MG63 (cell line): Measurements from ENCODE around the gene NAPA. TPM values are rescaled to one million over a fixed set of nuclear protein-coding genes. Genes with fewer than 3 reads are reported as not detected.
A peak's percentile ranks its signal among the peaks of the same experiment; 100 is the strongest.
"Not testable (repeated sequence)": the region's sequence is repeated elsewhere in the genome, so short reads cannot be mapped to it uniquely, and the experiment has no call there.

Experiments used
- DNase-seq: peaks from one replicate; pipeline ENCODE4 v3.0.0-alpha.2; 2020
- H3K27me3 ChIP-seq: fragments of 250-450 bp; sonication (Bioruptor Pico); 2 replicates; pipeline ENCODE4 v1.5.1; 2020; ENCODE audit warnings: mild to moderate bottlenecking, moderate library complexity
- H3K36me3 ChIP-seq: fragments of 250-450 bp; sonication (Bioruptor Pico); 2 replicates; pipeline ENCODE4 v1.5.1; 2020; ENCODE audit warnings: mild to moderate bottlenecking, moderate library complexity
- H3K4me3 ChIP-seq: fragments of 250-450 bp; sonication (Bioruptor Pico); 2 replicates; pipeline ENCODE4 v1.5.1; 2020; ENCODE audit warnings: mild to moderate bottlenecking, moderate library complexity
- H3K9me3 ChIP-seq: fragments of 250-450 bp; sonication (Bioruptor Pico); 2 replicates; pipeline ENCODE4 v1.5.1; 2020; ENCODE audit warnings: mild to moderate bottlenecking, moderate library complexity
- total RNA-seq: library from RNA; depleted of rRNA; stranded (reverse); fragments of >200 nt; shearing (Covaris generic); gene quantifications from 2 replicates; pipeline ENCODE4 v1.2.3, GENCODE V29; 2014; ENCODE audit warnings: low replicate concordance

NAPA gene
- total RNA-seq, 1 experiment from 2014 or later: 141 TPM

- H3K36me3 ChIP-seq: peaks cover 84% of the 10 kb centered on the region
- H3K27me3 ChIP-seq: no peaks in the 10 kb centered on the region
- no peak overlapping the region for H3K4me3 ChIP-seq
- no peaks in the 10 kb centered on the region for H3K9me3 ChIP-seq
- no peak for DNase-seq
These were observed 20.1 kb downstream of the NAPA start for GRCh38 chr19:47494729-47495128.

- no peaks in the 10 kb centered on the region for H3K9me3 ChIP-seq
- no peak for DNase-seq
- H3K27me3 ChIP-seq: no peaks in the 10 kb centered on the region
- H3K4me3 ChIP-seq: no peak overlapping the region
- H3K36me3 ChIP-seq: peaks cover 84% of the 10 kb centered on the region
These were observed 20.7 kb downstream of the NAPA start for GRCh38 chr19:47494211-47494547.

GRCh38 chr19:47493378-47494210, 21.3 kb downstream of the NAPA start:
- DNase-seq: no peak

GRCh38 chr19:47492571-47493377, 22.1 kb downstream of the NAPA start:
- peaks cover 83% of the 10 kb centered on the region for H3K36me3 ChIP-seq
- no peak overlapping the region for H3K4me3 ChIP-seq
- H3K27me3 ChIP-seq: no peaks in the 10 kb centered on the region
- no peaks in the 10 kb centered on the region for H3K9me3 ChIP-seq
- no peak for DNase-seq

More at GRCh38 chr19:47493378-47494210, 21.3 kb downstream of the NAPA start:
- H3K9me3 ChIP-seq: no peaks in the 10 kb centered on the region
- peaks cover 82% of the 10 kb centered on the region for H3K36me3 ChIP-seq
- H3K4me3 ChIP-seq: no peak overlapping the region
- H3K27me3 ChIP-seq: no peaks in the 10 kb centered on the region

GRCh38 chr19:47492137-47492533, 22.7 kb downstream of the NAPA start:
- no peak overlapping the region for H3K4me3 ChIP-seq
- H3K36me3 ChIP-seq: peaks cover 76% of the 10 kb centered on the region
- H3K9me3 ChIP-seq: no peaks in the 10 kb centered on the region
- DNase-seq: no peak
- no peaks in the 10 kb centered on the region for H3K27me3 ChIP-seq

- Histone ChIP-seq H3K4me3 (no peak overlapping the region), H3K9me3 (no peaks in the 10 kb centered on the region), H3K27me3 (no peaks in the 10 kb centered on the region), H3K36me3 (peaks cover 70% of the 10 kb centered on the region)
- no peak for DNase-seq
These were observed 23.3 kb downstream of the NAPA start for GRCh38 chr19:47491358-47492136.

- Histone ChIP-seq H3K9me3 (no peaks in the 10 kb centered on the region), H3K4me3 (no peak overlapping the region), H3K27me3 (no peaks in the 10 kb centered on the region), H3K36me3 (peaks cover 66% of the 10 kb centered on the region)
- no peak for DNase-seq
These were observed 24.0 kb downstream of the NAPA start for GRCh38 chr19:47490847-47491246.

- Histone ChIP-seq H3K36me3 (peaks cover 68% of the 10 kb centered on the region), H3K9me3 (no peaks in the 10 kb centered on the region), H3K4me3 (no peak overlapping the region), H3K27me3 (no peaks in the 10 kb centered on the region)
- no peak for DNase-seq
These were observed 24.8 kb downstream of the NAPA start for GRCh38 chr19:47490031-47490430.

- Histone ChIP-seq H3K4me3 (no peak overlapping the region), H3K9me3 (no peaks in the 10 kb centered on the region), H3K27me3 (no peaks in the 10 kb centered on the region), H3K36me3 (peaks cover 65% of the 10 kb centered on the region)
- DNase-seq: no peak
These were observed 25.6 kb downstream of the NAPA start for GRCh38 chr19:47489072-47489914.

GRCh38 chr19:47487551-47488515, 27.0 kb downstream of the NAPA start:
- no peak for DNase-seq
- Histone ChIP-seq H3K36me3 (peaks cover 54% of the 10 kb centered on the region), H3K4me3 (no peak overlapping the region), H3K9me3 (no peaks in the 10 kb centered on the region), H3K27me3 (no peaks in the 10 kb centered on the region)

- Histone ChIP-seq H3K27me3 (no peaks in the 10 kb centered on the region), H3K4me3 (no peak overlapping the region), H3K36me3 (peaks cover 48% of the 10 kb centered on the region), H3K9me3 (no peaks in the 10 kb centered on the region)
- DNase-seq: no peak
These were observed 28.0 kb downstream of the NAPA start for GRCh38 chr19:47486900-47487299.

- H3K36me3 ChIP-seq: peaks cover 41% of the 10 kb centered on the region
- not testable (repeated sequence) for H3K27me3 ChIP-seq, H3K9me3 ChIP-seq, DNase-seq, H3K4me3 ChIP-seq
These were observed 28.6 kb downstream of the NAPA start for GRCh38 chr19:47486220-47486619.

GRCh38 chr19:47485210-47485609, 29.7 kb downstream of the NAPA start:
- Histone ChIP-seq H3K9me3 (no peaks in the 10 kb centered on the region), H3K4me3 (no peak overlapping the region), H3K36me3 (peaks cover 31% of the 10 kb centered on the region), H3K27me3 (no peaks in the 10 kb centered on the region)
- no peak for DNase-seq

- H3K4me3 ChIP-seq: peak within 1 kb of the TSS; percentile 70
- H3K27me3 ChIP-seq: no peaks in the 10 kb centered on the region
- H3K36me3 ChIP-seq: peaks cover 19% of the 10 kb centered on the region
- DNase-seq: peak; percentile 93
- no peaks in the 10 kb centered on the region for H3K9me3 ChIP-seq
These were observed 30.8 kb downstream of the NAPA start, which contains the start of gene KPTN for GRCh38 chr19:47483800-47484690. Gene KPTN (minus strand): TSS chr19:47484219. CDS start chr19:47484160, 59 bp downstream.
